Activated naive CD8-positive, alpha-beta T cell (primary cell): ENCODE results near the gene FOXE1.
A peak's percentile ranks its signal among the peaks of the same experiment; 100 is the strongest.

Experiments used
- H3K27ac Mint-ChIP-seq: one replicate; pipeline ENCODE4 v1.8.0; 2021; ENCODE audit warnings: mixed read lengths
- H3K27me3 Mint-ChIP-seq: one replicate; pipeline ENCODE4 v1.8.0; 2021; ENCODE audit warnings: mixed read lengths
- H3K36me3 Mint-ChIP-seq: one replicate; pipeline ENCODE4 v1.8.0; 2021; ENCODE audit warnings: mixed read lengths
- H3K4me1 Mint-ChIP-seq: one replicate; pipeline ENCODE4 v1.8.0; 2021; ENCODE audit warnings: low read depth, mixed read lengths
- H3K4me3 Mint-ChIP-seq: one replicate; pipeline ENCODE4 v1.8.0; 2021; ENCODE audit warnings: mild to moderate bottlenecking, mixed read lengths
- H3K9me3 Mint-ChIP-seq: one replicate; pipeline ENCODE4 v1.8.0; 2021; ENCODE audit warnings: low read depth, mixed read lengths

FOXE1 gene

GRCh38 chr9:97903177-97903576 is 50.2 kb downstream of the FOXE1 start:
- H3K36me3 Mint-ChIP-seq: peaks cover 6% of the 10 kb centered on the region

DNA sequence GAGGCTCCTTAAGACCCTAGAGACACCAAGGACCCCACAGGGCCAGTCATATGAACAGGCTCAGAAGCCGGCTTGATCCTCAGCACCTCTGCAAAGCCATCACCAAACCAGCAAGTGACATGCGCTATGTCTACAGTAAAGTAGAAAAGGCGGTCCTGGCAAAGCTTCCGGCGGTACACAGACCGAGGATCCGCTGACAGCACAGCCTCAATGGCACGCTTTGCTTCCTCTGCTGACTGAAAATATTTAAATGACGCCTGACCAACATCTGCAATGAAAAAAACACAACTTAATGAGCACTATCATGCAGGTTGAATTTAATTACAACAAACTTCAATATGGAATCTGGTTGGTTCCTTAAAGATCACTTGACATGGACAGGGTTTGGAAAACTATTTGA is 51.7 kb downstream of the FOXE1 start:
- Mint-ChIP-seq H3K4me1 (peaks cover 82% of the 10 kb centered on the region), H3K4me3 (peak overlapping the region; percentile 84), H3K9me3 (no peaks in the 10 kb centered on the region), H3K27me3 (no peaks in the 10 kb centered on the region), H3K27ac (peak overlapping the region; percentile 89), H3K36me3 (peaks cover 6% of the 10 kb centered on the region)

More at GRCh38 chr9:97903177-97903576, 50.2 kb downstream of the FOXE1 start:
- no peaks in the 10 kb centered on the region for H3K27me3 Mint-ChIP-seq
- no peaks in the 10 kb centered on the region for H3K9me3 Mint-ChIP-seq
- peak overlapping the region; percentile 64 for H3K4me3 Mint-ChIP-seq
- H3K27ac Mint-ChIP-seq: peak overlapping the region; percentile 89
- H3K4me1 Mint-ChIP-seq: peaks cover 68% of the 10 kb centered on the region

- Mint-ChIP-seq H3K9me3 (no peaks in the 10 kb centered on the region), H3K4me1 (peaks cover 87% of the 10 kb centered on the region), H3K27ac (peak overlapping the region; percentile 89), H3K36me3 (peaks cover 6% of the 10 kb centered on the region), H3K4me3 (peak overlapping the region; percentile 84), H3K27me3 (no peaks in the 10 kb centered on the region)
These were observed 52.2 kb downstream of the FOXE1 start for GRCh38 chr9:97905228-97905627.
